Measurements from ENCODE around the gene DUSP1. TPM values are rescaled to one million over a fixed set of nuclear protein-coding genes. Genes with fewer than 3 reads are reported as not detected.

DUSP1 gene
- total RNA-seq, 1 donor from 2014 or later = 2,876 TPM

DNA sequence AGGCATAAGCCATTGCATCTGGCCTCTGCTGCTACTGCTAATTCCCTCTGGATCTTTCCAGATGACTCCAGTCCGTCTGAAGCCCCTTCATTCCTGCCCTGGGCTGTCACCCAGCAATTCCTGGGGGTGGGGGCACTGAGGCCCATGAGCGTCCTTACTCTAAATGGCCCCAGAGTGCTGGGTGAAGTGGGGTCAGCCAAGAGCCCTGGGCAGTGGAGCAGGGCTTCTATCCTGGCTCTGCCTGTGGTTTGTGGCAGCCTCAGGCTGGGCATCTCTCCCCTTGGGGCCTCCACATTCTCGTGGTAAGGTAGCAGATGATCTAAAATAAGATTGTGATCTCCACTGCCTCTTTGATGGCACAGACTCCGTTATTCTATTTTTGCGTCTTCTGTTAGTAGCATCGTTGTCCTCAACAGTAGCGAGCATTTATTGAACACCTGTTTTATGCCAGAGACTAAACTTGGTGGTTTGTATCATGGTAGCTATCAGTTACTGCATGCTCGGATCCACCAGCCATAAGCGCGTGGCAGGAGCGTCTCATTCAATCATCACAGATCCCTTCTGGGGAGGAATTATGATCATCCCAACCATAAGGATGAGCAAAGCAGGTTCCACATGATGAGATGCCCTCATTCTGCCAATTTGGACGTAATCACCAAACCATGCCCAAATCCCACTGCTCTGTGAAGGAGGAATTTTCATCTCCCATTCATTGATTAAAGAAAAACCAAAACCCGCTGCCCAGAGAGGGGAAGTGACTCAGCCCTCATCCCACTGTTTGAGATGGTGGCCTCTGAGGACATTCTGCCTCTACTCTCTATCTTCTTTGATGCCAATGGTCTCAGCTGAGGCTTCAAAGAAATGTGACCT is 21.9 kb upstream of the DUSP1 start:
- H3K9me3 ChIP-seq = no peaks in the 10 kb centered on the region
- no peaks in the 10 kb centered on the region for H3K27me3 ChIP-seq
- no peaks in the 10 kb centered on the region for H3K36me3 ChIP-seq
- peaks cover 66% of the 10 kb centered on the region for H3K4me1 ChIP-seq
- no peak for DNase-seq (ENCODE audit: extremely low spot score in 2 of 2)
- TF ChIP-seq POLR2AphosphoS5 (IDR thresholded peaks at IDR 0.05; ENCODE audit: insufficient read depth in 1 of 2, low read depth in 1 of 2) (no peak), POLR2A (IDR thresholded peaks at IDR 0.05) (no peak)
- TF ChIP-seq, protein P1, sequence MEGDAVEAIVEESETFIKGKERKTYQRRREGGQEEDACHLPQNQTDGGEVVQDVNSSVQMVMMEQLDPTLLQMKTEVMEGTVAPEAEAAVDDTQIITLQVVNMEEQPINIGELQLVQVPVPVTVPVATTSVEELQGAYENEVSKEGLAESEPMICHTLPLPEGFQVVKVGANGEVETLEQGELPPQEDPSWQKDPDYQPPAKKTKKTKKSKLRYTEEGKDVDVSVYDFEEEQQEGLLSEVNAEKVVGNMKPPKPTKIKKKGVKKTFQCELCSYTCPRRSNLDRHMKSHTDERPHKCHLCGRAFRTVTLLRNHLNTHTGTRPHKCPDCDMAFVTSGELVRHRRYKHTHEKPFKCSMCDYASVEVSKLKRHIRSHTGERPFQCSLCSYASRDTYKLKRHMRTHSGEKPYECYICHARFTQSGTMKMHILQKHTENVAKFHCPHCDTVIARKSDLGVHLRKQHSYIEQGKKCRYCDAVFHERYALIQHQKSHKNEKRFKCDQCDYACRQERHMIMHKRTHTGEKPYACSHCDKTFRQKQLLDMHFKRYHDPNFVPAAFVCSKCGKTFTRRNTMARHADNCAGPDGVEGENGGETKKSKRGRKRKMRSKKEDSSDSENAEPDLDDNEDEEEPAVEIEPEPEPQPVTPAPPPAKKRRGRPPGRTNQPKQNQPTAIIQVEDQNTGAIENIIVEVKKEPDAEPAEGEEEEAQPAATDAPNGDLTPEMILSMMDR (IDR thresholded peaks at IDR 0.05) = no peak
- H3K4me3 ChIP-seq = no peak overlapping the region
- peak overlapping the region; percentile 92 for H3K27ac ChIP-seq
- intact Hi-C loops (cut with DNase I) = no loop called here

DNA sequence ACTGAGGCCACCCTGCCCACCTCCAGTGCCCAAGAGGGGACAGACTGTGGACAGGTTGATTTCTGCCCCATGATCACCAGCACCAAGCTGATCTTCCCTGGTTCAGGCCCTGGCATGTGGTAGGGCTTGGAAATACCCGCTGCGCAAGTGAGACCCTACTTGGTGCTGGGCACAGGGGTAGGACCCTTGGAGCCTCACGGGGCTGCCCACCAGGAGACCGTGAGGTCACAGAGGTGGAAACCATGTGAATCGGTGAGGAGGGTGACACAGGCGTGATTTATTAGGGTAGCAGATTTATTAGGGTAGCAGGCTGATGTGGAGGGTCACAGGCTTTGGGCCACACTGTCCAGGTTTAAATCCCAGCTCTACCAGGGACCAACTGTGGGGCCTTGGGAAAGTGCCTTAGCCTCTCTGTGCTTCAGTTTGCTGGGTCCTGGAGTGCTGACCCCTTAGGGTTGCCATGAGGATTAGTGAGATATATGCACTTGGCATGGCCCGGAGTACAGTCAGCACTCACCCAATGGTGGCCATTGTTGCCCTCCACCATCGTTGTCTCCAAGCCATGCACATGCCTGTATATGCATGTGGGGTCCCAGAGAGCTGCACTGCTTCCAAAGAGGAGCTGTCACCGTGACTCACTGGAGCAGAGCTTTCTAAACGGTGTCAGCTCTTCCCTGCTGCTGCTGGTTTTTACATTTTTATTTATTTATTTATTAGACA is 20.9 kb upstream of the DUSP1 start:
- TF ChIP-seq POLR2A (IDR thresholded peaks at IDR 0.05) (no peak), POLR2AphosphoS5 (IDR thresholded peaks at IDR 0.05; ENCODE audit: insufficient read depth in 1 of 2, low read depth in 1 of 2) (no peak)
- TF ChIP-seq, protein P1 (IDR thresholded peaks at IDR 0.05) = no peak
- no peak for DNase-seq (ENCODE audit: extremely low spot score in 2 of 2)
- no peak overlapping the region for H3K4me3 ChIP-seq
- H3K36me3 ChIP-seq = no peaks in the 10 kb centered on the region
- no peaks in the 10 kb centered on the region for H3K9me3 ChIP-seq
- H3K27ac ChIP-seq = peak overlapping the region; percentile 92
- intact Hi-C loops (cut with DNase I) = no loop called here
- H3K4me1 ChIP-seq = peaks cover 59% of the 10 kb centered on the region
- H3K27me3 ChIP-seq = no peaks in the 10 kb centered on the region

DNA sequence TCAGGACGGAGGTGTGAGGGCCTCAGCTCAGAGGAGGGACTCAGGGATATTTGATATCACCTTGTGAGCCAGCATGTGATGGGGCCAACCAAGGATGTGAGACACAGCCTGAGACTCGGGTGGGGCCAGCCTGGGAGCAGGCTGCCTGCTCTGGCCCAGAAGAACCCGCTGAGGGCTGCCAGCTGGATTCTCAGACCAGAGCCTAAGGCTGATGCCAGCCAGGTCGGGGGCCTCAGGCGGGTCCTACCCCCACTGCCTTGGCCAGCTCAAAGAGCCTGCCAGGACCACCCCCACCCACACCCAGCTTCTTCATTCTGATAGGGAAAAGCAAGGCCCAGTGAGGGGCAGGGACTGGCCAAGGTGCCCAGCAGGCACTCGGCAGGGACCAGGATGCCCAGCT is 20.3 kb upstream of the DUSP1 start:
- intact Hi-C loops (cut with DNase I) = no loop called here
- Histone ChIP-seq H3K4me1 (peaks cover 57% of the 10 kb centered on the region), H3K9me3 (no peaks in the 10 kb centered on the region), H3K36me3 (no peaks in the 10 kb centered on the region), H3K27ac (peak overlapping the region; percentile 92), H3K27me3 (no peaks in the 10 kb centered on the region), H3K4me3 (no peak overlapping the region)
- DNase-seq (ENCODE audit: extremely low spot score in 2 of 2) = no peak
- no peak for TF ChIP-seq POLR2A (IDR thresholded peaks at IDR 0.05)
- TF ChIP-seq, protein P1 (IDR thresholded peaks at IDR 0.05) = no peak
- TF ChIP-seq POLR2AphosphoS5 (IDR thresholded peaks at IDR 0.05; ENCODE audit: insufficient read depth in 1 of 2, low read depth in 1 of 2) = no peak

DNA sequence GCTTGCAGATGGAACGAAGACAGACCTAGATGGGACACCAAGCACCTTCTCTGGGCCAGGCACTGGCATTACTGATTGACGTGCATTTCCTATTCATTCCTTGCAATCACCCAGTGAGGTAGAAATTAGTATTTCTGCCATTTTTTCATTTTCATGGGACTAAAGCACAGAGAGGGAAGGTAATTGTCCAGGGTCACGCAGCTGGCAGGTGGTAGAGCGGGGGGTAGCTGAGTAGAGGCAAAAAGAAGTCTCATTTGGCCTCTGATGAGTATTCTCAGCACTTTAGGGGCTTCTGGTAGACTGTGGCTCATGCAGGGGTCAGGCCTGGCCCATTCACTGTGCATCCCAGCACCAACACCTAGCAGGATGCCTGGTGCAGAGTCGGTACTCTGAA is 19.5 kb upstream of the DUSP1 start:
- H3K4me3 ChIP-seq = no peak overlapping the region
- H3K4me1 ChIP-seq = peaks cover 49% of the 10 kb centered on the region
- H3K27me3 ChIP-seq = no peaks in the 10 kb centered on the region
- intact Hi-C loops (cut with DNase I) = no loop called here
- H3K36me3 ChIP-seq = no peaks in the 10 kb centered on the region
- no peak for DNase-seq (ENCODE audit: extremely low spot score in 2 of 2)
- no peak for TF ChIP-seq POLR2A (IDR thresholded peaks at IDR 0.05)
- TF ChIP-seq POLR2AphosphoS5 (IDR thresholded peaks at IDR 0.05; ENCODE audit: insufficient read depth in 1 of 2, low read depth in 1 of 2) = no peak
- TF ChIP-seq, protein P1 (IDR thresholded peaks at IDR 0.05) = no peak
- peak overlapping the region; percentile 92 for H3K27ac ChIP-seq
- no peaks in the 10 kb centered on the region for H3K9me3 ChIP-seq

Measured in vagina (tissue), 2 donors.